Heart left ventricle (tissue), 13 donors: ENCODE data around the gene SUSD6.

Source experiments
- POLR2A ChIP-seq, 2 donors: fragments of 450-650 bp; IDR thresholded peaks; one replicate each; pipeline ENCODE4 v1.6.1; 2017; ENCODE audit warnings: antibody characterized with exemption in 2 of 2, mild to moderate bottlenecking in 2 of 2, moderate library complexity in 2 of 2
- TF ChIP-seq, protein P1 (sequence below), 12 donors: fragments of 200-600 bp; sonication (generic) in 4 of 12; IDR thresholded peaks; one replicate each; pipeline versions ENCODE4 v1.5.0 to v1.8.0; 2018 to 2022; ENCODE audit warnings: antibody characterized with exemption in 12 of 12, mild to moderate bottlenecking in 5 of 12
- donor health status: ischemic (EF 13 %, LVEDD 7.1; RV severe dilation, severe dysfunction).
- donor health status: DM: no; HTN: yes; CAD: no.
- donor health status: DM: no; HTN: no; CAD: no.
- donor health status: ischemic (EF 25% LVEDD 6.9; RV normal size, moderate dysfunction).
- donor health status: ischemic (EF 25% LVEDD 5.7; RV mildly dilated, moderate dysfunction).
- donor health status: ischemic (EF 35%, LVEDD 5.7; RV mildly dilated, moderate dysfunction).
- donor health status: nonischemic (EF 11% LVEDD 7.7; RV severe dilation, severe dysfunction).
- donor health status: DM: yes; HTN: yes; CAD: no.
- donor health status: PGD.
- donor health status: ischemic (EF 29% LVEDD 5.4; RV normal size, mild dysfunction).
- donor health status: nonischemic (EF 23%, LVEDD 6.1; RV moderate dilation, normal function).

DNA sequence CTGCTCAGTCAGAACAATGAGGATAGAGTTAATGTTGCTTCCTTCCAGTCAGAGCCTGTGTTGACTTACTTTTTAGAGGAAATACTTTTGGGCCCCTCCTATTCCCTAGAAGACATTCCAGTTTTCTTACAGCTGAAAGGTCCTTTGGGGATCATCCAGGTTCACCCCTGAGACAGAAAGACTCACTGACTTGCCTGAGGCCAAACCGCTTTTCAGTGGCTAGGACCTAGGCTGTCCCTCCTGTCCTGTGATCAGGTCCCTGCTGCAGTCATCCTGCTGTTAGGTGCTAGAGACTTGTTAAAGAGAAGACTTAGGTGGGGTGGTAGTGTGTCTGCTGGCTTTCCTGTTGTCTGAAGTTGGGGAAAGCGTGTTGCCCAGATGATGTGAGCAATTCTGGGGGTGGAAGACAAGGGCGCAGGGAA, 39.6 kb downstream of the SUSD6 start:
- TF ChIP-seq, protein P1, sequence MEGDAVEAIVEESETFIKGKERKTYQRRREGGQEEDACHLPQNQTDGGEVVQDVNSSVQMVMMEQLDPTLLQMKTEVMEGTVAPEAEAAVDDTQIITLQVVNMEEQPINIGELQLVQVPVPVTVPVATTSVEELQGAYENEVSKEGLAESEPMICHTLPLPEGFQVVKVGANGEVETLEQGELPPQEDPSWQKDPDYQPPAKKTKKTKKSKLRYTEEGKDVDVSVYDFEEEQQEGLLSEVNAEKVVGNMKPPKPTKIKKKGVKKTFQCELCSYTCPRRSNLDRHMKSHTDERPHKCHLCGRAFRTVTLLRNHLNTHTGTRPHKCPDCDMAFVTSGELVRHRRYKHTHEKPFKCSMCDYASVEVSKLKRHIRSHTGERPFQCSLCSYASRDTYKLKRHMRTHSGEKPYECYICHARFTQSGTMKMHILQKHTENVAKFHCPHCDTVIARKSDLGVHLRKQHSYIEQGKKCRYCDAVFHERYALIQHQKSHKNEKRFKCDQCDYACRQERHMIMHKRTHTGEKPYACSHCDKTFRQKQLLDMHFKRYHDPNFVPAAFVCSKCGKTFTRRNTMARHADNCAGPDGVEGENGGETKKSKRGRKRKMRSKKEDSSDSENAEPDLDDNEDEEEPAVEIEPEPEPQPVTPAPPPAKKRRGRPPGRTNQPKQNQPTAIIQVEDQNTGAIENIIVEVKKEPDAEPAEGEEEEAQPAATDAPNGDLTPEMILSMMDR (IDR thresholded peaks at IDR 0.05): no peak
- TF ChIP-seq POLR2A (IDR thresholded peaks at IDR 0.05): no peak
